ENCODE data around the gene RHOA.
"Not testable (repeated sequence)": the region's sequence is repeated elsewhere in the genome, so short reads cannot be mapped to it uniquely, and the experiment has no call there.

The RHOA gene

DNA sequence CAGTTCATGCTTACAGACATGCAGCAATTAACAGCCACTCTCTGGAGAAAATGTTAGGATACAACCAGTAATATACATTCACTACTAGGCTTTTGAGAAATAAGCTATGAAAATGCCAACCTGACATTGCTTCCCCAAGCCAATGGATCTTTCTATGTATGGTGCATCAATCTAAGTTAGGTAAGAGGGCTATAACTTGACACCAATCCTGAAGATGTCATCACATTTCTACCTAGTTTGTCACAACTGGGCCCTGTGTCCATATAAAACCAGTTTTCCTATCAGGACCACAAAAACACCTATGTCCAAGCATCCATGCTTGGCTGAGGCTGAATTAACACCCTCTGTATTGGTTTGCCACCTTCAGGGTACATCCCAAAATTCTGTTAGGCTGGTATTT lies 39.8 kb downstream of the RHOA start:
- DNase-seq (ENCODE audit: extremely low spot score, insufficient read length, low read depth) (no peak), FAIRE-seq (no peak)

DNA sequence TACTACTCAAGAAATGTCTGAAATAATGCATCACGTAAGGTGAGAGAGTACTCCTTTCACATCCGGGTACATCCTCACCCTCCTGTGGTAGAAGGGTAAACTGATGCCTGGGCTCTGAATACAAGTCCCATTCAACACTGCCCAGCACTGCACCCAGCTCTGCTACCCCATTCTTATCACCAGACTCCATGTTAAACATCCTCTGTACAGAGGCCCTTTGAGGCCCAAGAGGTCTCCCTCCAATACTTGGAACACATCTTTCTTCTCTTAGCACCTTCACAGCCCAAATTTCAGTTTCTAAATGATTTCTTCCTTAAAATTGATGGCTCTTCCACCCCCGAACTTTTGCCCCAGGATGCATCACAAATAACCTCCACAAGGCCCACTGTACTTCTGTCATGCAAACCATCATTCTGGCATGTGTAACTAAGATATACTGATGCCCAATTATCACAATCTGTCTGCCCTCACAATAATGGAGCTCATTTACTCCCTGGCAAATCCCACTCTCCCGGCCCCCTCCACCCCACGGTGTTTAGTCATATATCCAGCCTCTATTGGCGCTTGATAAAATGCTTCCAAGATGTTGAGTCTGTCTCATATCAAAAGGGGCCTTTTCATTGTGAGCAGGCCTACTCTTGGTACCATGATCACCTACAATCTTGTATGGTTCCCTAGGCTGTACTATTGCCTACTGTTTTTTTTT lies 41.0 kb downstream of the RHOA start:
- no peak for FAIRE-seq
- DNase-seq (ENCODE audit: extremely low spot score, insufficient read length, low read depth), result no peak

DNA sequence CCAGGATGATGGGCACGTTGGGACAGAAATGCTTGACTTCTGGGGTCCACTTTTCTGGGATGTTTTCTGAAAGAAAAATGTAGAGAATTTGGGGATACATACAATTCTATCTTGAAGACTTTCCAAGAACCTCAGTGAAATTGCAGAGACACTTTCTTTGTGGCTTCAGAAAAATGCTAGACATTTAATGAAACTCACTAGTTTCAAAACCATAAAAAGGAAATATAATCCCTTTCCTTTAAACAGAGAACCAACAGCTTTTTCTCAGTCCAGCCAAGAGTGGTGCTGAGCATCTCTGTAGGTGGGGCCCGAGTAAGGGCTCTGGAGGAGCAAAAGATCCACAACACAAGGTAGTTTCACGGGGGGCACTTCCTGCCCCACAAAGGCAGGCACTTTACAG lies 49.2 kb downstream of the RHOA start:
- no peak for DNase-seq (ENCODE audit: extremely low spot score, insufficient read length, low read depth)
- FAIRE-seq, result no peak

DNA sequence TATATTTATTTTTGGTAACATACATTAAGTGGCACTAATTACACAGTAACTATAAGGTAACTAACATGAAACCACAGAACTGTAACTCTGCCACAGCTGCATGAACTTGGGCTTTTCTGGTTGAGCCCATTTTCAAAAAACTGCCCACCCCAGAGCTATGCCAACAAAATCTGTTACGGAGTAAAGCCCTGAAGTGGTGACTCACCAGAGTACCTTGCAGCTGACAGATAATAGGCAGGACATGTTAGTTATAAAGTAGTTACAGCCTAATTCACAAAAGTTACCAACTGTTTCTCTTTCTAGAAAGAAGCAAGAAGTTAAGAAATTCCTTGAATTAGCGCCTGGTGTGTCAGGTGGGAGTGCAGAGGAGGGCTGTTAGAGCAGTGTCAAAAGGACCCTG lies 52.2 kb downstream of the RHOA start:
- DNase-seq (ENCODE audit: extremely low spot score, insufficient read length, low read depth) (no peak), FAIRE-seq (no peak)

GRCh38 chr3:49358884-49359225 lies 52.9 kb downstream of the RHOA start:
- no peak for DNase-seq (ENCODE audit: extremely low spot score, insufficient read length, low read depth)
- no peak for FAIRE-seq

GRCh38 chr3:49358217-49358883 lies 53.4 kb downstream of the RHOA start, which contains the start of gene GPX1:
Gene GPX1, minus strand, starts transcription at chr3:49358353. Its CDS starts 75 bp downstream, at chr3:49358278.
- peak; percentile 78 for DNase-seq (ENCODE audit: extremely low spot score, insufficient read length, low read depth)
- FAIRE-seq, result peak; percentile 91

DNA sequence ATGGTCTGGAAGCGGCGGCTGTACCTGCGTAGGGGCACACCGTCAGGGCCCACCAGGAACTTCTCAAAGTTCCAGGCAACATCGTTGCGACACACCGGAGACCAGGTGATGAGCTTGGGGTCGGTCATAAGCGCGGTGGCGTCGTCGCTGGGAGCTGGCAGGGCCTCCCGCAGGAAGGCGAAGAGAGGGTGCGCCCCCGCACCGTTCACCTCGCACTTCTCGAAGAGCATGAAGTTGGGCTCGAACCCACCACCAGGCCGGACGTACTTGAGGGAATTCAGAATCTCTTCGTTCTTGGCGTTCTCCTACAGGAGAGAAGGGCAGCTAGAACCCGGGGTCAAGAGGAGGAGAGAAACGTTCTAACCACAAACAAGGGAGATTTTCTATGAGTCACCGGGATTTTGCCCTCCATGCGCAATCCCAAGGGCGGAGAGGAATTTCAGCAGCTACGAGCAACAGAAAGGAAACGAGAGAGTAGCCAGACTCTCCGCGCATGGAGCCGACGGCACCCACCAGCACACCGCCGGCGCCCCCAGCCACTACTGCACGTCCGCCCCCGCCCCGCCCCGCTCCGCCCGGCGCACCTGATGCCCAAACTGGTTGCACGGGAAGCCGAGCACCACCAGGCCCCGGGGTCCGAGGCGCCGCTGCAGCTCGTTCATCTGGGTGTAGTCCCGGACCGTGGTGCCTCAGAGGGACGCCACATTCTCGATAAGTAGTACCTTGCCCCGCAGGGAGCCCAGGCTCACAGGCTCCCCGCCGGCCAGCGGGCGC lies 54.1 kb downstream of the RHOA start:
- not testable (repeated sequence) for DNase-seq (ENCODE audit: extremely low spot score, insufficient read length, low read depth)
- peak; percentile 51 for FAIRE-seq

DNA sequence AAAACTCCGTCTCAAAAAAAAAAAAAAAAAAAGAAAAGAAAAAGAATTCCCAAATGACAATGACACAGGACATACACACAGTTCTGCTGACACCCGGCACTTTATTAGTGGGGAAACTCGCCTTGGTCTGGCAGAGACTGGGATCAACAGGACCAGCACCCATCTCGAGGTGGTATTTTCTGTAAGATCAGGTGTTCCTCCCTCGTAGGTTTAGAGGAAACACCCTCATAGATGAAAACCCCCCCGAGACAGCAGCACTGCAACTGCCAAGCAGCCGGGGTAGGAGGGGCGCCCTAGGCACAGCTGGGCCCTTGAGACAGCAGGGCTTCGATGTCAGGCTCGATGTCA lies 54.7 kb downstream of the RHOA start:
- not testable (repeated sequence) for FAIRE-seq; DNase-seq (ENCODE audit: extremely low spot score, insufficient read length, low read depth)

- no peak for FAIRE-seq
- DNase-seq (ENCODE audit: extremely low spot score, insufficient read length, low read depth), result no peak
Observed at GRCh38 chr3:49352890-49353421, 58.8 kb downstream of the RHOA start.

DNA sequence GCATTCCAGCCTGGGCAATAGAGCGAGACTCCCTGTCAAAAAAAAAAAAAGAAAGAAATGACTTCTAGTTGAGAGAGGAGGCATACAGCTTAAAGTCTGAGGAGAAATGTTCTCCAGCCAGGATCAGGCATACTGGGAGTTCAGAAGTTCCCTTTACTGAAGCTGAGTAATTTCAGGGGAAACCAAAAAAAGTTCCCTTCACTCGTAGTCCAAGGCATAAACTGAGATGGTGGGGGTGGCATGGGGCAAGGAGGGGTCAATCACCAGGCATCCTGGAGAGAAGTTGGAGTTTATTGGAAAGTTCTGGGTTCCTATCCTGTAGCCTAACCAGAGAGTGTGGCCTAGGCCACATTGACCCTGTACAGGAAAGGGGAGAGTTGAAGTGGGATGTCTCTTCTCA lies 59.5 kb downstream of the RHOA start:
- DNase-seq (ENCODE audit: extremely low spot score, insufficient read length, low read depth) (no peak), FAIRE-seq (no peak)

DNA sequence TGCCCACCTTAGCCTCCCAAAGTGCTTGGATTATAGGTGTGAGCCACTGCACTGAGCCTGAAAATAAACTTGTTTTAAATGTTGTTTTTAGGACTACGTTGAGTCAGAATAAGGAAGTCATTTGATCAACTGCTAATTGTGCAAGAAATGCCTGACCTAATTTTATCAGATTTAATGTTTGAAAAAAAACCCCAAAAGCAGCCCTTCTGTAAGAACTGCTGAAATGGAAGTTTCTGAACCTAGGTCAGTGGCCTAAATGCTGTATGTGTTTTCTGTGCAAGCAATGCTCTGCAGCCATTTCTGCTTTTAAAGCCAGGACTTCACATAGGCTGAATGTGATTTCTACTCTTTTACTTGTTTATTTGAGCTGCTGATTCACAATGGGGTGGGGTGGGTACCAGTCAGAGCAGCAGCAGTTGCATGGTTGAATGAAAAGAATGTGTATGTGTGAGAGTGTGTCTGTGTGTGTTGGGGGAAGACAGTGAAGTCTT lies 60.2 kb downstream of the RHOA start:
- DNase-seq (ENCODE audit: extremely low spot score, insufficient read length, low read depth) (no peak), FAIRE-seq (peak; percentile 29)

- no peak for FAIRE-seq
- DNase-seq (ENCODE audit: extremely low spot score, insufficient read length, low read depth), result no peak
Observed at GRCh38 chr3:49349348-49350114, 62.2 kb downstream of the RHOA start.

- not testable (repeated sequence) for FAIRE-seq
Observed at GRCh38 chr3:49348361-49348760, 63.4 kb downstream of the RHOA start.

DNA sequence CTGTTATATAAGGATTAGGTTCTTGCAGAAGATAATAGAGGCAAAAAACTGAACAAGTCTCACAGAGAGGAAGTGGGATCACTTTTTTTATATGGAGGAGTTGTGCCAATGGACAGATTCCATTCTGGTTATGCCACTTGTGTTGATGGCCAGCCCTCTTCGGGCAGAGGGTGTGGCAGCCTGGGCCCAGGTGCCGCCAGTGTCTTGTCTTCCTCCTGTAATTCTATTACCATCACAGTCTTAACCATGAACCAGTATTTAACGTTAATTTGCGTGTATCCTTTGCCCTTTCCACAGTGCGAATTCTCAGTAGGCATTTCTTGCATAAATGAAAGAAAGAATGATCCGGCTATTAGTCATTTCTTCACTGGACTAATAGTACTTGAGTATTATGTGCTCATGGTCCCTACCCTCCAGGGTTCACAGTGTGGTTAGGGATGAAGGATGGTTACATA lies 65.0 kb downstream of the RHOA start:
- no peak for FAIRE-seq
- DNase-seq (ENCODE audit: extremely low spot score, insufficient read length, low read depth), result no peak

More at GRCh38 chr3:49348361-49348760, 63.4 kb downstream of the RHOA start:
- DNase-seq (ENCODE audit: extremely low spot score, insufficient read length, low read depth), result not testable (repeated sequence)

DNA sequence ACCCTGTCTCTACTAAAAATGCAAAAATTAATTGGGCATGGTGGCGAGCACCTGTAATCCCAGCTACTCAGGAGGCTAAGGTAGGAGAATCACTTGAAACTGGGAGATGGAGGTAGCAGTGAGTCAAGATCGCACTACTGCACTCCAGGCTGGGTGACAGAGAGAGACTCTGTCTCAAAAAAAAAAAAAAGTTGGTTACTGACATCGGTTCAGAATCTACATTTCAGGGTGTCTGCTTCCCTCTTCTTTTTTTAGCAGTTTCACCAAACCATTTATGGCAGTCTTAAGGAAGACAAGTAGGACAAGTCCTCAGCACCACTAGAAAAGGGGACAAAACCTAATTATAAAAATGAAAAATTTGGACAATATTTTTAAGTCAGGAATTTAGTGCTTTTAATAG lies 68.6 kb downstream of the RHOA start:
- FAIRE-seq (peak; percentile 74), DNase-seq (ENCODE audit: extremely low spot score, insufficient read length, low read depth) (no peak)

DNA sequence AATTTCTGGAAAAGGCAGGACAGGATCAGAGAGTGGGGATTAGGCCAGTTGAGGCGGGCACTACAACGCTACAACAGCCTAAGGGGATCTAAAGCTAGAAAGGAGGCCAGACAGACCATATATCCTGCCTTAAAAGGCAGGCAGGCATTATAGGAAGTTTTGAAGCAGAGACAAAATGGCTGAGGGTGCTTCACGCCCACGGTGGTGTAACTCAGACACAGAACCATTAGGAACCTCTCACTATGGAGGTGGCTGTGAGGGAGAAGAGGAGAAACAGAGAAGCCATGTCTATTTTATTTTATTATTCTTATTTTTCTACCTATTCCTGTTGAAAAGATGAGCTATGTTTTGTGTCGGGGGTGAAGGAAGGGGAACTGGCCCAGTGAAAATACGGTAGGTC lies 69.8 kb downstream of the RHOA start:
- FAIRE-seq (no peak), DNase-seq (ENCODE audit: extremely low spot score, insufficient read length, low read depth) (no peak)

- DNase-seq (ENCODE audit: extremely low spot score, insufficient read length, low read depth) (peak; percentile 79), FAIRE-seq (peak; percentile 97)
Observed at GRCh38 chr3:49339941-49340800, 71.6 kb downstream of the RHOA start, which contains the start of gene USP4. Gene USP4, minus strand, starts transcription at chr3:49340053. Its CDS starts 29 bp downstream, at chr3:49340024.

GRCh38 chr3:49339581-49339940 lies 72.2 kb downstream of the RHOA start:
- DNase-seq (ENCODE audit: extremely low spot score, insufficient read length, low read depth) (no peak), FAIRE-seq (no peak)
